GM18951 (cell line): ENCODE data around the gene FOXJ3.
"Not testable (repeated sequence)": the region's sequence is repeated elsewhere in the genome, so short reads cannot be mapped to it uniquely, and the experiment has no call there.

Experiments
- POLR2A ChIP-seq: IDR thresholded peaks from 4 replicates; pipeline ENCODE4 v1.6.1; 2011; ENCODE audit warnings: mild to moderate bottlenecking; ENCODE audit not compliant: insufficient read length, insufficient read depth; ENCODE audit errors: extremely low read depth
- in situ Hi-C: fragments of 300-500 bp; cut with MboI; formaldehyde crosslinking; loops from one replicate; pipeline ENCODE4 v1.12.0; 2022; ENCODE audit warnings: low sequenced_read_pairs, mixed read lengths, inconsistent platforms; ENCODE audit not compliant: unreplicated experiment

Gene FOXJ3

GRCh38 chr1:42228938-42229337, 106.1 kb downstream of the FOXJ3 start:
- TF ChIP-seq POLR2A, result no peak
- in situ Hi-C loops, result no loop called here

DNA sequence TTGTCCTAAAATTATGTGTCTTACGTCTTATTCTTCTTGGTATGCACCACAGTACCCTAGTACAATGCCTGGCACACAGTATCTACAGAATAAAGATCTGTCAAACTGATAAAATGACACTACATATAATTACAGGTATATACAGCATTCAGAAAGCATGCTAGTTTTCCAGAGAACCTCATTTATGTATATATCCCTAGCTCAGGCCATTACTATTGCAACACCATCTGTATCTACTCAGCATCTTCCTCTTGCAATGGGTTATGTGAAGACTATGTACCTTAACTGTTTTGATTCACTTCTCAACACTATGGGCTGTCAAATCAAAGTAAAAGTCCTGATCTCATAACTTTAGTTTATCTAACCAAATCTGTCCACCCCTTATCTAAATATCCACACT, 112.0 kb downstream of the FOXJ3 start:
- no peak for TF ChIP-seq POLR2A
- in situ Hi-C loops, result no loop called here

- TF ChIP-seq POLR2A, result no peak
- in situ Hi-C loops, result no loop called here
Measured at GRCh38 chr1:42221952-42222606, 113.0 kb downstream of the FOXJ3 start.

DNA sequence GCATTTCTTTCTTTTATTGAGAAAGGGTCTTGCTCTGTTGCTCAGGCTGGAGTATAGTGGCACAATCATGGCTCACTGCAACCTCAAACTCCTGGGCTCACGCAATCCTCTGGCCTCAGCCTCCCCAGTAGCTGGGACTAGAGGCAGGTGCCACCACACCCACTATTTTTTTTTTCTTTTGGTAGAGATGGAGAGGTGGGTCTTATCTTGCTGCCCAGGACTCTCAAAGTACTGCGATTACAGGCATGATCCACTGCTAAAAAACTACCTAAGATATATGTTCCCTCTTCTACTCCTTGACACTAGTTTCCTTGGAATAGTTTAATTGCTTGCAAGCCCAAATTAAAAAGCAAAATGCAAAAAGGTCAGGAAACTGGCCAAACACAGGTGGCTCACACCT, 113.6 kb downstream of the FOXJ3 start:
- in situ Hi-C loops, result no loop called here

DNA sequence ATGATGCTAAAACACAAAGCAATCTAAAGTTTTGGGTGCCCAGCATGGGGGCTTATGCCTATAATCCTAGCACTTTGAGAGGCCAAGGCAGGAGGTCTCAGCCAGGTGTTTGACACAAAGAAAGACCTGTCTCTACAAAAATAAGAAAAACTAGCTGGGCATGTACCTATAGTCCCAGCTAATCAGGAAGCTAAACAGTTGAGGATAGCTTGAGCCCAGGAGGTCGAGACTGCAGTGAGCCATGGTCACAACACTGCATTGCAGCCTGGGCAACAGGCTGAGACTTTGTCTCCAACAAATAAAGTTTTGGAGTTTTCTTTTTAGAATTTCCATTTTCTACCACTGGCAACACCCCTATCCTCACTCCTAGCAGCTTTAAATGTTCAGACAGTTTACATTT, 115.4 kb downstream of the FOXJ3 start:
- in situ Hi-C loops, result no loop called here
- no peak for TF ChIP-seq POLR2A

More for the DNA sequence above, 113.6 kb downstream of the FOXJ3 start:
- TF ChIP-seq POLR2A, result no peak

DNA sequence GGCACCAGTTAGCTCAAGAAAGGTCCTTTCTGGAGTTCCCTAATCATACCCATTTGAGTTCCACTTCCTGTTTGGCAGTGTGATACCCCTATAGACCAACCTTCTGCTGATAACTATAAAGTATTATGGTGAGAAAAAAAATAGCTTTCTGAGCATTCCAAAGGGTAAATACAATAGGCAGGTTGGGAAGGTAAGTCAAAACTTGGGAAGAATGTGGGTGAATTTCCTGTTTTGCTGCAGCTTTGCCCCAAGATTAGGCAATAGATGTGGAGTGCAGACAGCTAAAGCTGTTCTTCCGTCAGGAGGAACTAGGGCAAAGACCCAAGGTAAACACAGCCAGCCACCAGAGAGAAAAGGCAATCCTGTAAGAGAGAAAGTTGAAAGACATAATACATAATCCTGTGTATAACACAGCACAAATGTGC, 120.6 kb downstream of the FOXJ3 start:
- no peak for TF ChIP-seq POLR2A
- in situ Hi-C loops, result no loop called here

- in situ Hi-C loops, result no loop called here
- no peak for TF ChIP-seq POLR2A
Measured at GRCh38 chr1:42211224-42211623, 123.8 kb downstream of the FOXJ3 start.

DNA sequence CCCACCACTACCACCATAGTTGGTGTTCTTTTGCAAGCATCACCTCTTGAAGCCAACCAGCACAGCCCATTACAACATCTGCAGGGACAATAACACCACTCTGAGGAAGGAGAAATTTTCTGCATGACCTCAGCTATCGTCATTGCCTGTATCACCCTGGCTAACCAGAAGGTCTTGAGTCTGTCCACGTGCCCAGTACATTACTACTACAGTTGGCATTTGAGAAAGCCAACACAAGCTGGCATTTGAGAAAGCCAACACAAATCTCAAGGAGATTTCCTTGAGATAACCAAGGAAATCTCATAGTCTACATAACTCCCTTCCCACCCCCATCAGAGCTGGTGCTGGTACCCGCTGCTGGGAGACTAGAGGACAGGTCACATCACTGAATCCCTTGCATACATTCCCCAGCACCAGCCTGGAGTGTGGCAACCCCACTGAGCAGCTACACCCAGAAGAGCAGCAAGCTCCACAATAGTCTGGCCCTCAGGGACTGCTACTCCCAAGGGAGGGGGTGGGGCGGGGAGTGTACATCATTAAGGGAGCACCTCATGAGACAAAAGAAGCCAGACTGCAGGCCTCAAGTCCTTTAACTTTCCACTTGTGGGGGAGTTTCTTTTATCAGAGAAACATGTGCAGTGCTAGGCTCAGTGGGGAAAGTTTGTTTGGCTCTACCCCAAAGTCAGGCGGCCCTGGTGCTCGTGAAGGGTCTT, 124.5 kb downstream of the FOXJ3 start:
- in situ Hi-C loops, result no loop called here
- TF ChIP-seq POLR2A, result no peak

DNA sequence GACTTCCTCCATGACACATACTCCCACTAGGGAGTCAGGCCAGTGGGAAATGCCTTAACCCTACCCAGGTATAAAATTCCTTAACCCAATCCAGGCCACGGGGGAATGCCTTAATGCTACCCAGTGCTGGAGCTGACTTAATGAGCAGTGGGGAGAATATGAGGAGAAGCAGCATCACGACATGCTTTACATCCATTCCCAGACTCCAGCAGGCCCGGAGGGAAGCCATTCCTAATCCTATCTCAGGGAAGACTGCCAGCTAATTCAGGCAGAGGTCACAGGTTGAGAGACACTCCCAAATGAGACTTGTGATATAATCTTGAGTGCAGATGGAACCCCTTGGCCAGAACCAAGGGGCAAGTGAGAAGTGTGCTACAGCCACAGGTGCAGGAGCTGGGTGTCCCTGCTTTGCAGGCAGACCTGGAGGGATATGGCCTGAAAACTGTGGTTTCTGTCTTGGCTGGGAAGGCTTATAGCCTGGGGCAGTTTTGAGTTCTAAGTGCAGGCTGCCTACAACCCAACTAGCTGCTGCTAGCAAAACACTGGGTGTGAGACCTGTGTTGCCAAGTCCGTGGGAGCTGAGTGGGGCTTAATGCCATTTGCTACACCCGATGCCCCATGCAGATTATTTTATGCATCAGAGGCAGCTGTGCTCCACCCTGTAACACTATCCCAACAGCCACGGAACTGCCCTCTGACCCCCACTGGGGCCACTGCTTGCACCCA, 125.3 kb downstream of the FOXJ3 start:
- no peak for TF ChIP-seq POLR2A
- in situ Hi-C loops, result no loop called here

- in situ Hi-C loops, result not testable (repeated sequence)
Measured at GRCh38 chr1:42206930-42207329, 128.1 kb downstream of the FOXJ3 start.

DNA sequence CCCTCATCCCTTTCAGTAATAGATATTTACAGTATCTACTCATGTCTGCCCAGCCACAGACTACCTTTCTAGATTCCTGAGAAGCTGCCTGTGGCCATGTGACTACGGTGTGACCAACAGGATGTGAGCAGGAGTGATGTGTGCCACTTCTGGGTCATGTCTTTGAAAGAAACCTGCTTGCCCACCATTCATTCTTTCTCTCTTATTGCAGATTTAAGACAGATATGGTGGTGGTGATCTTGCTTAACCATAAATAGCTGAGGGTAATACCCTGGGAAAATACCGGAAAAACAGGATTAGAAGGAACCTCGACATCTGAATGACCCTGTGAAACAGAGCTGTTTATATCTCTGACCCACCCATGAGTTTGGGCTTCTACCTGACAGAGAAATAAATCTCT, 128.9 kb downstream of the FOXJ3 start:
- in situ Hi-C loops, result no loop called here
- TF ChIP-seq POLR2A, result no peak

- in situ Hi-C loops, result no loop called here
- no peak for TF ChIP-seq POLR2A
Measured at GRCh38 chr1:42201986-42202385, 133.0 kb downstream of the FOXJ3 start.

GRCh38 chr1:42198251-42198650, 136.8 kb downstream of the FOXJ3 start:
- in situ Hi-C loops, result no loop called here
- TF ChIP-seq POLR2A, result no peak

- in situ Hi-C loops, result no loop called here
Measured at GRCh38 chr1:42195841-42196240, 139.2 kb downstream of the FOXJ3 start.

More at GRCh38 chr1:42195841-42196240, 139.2 kb downstream of the FOXJ3 start:
- no peak for TF ChIP-seq POLR2A
